GM12873 (cell line): ENCODE results near the gene PDYN.

Experiments
- TF ChIP-seq, protein P1 (sequence below): IDR thresholded peaks from 2 replicates; pipeline ENCODE4 v1.5.1; 2012; ENCODE audit warnings: low read depth, mild to moderate bottlenecking, moderate library complexity, low read length, control low read depth; ENCODE audit not compliant: insufficient read depth; ENCODE audit errors: missing control alignments

Gene PDYN

DNA sequence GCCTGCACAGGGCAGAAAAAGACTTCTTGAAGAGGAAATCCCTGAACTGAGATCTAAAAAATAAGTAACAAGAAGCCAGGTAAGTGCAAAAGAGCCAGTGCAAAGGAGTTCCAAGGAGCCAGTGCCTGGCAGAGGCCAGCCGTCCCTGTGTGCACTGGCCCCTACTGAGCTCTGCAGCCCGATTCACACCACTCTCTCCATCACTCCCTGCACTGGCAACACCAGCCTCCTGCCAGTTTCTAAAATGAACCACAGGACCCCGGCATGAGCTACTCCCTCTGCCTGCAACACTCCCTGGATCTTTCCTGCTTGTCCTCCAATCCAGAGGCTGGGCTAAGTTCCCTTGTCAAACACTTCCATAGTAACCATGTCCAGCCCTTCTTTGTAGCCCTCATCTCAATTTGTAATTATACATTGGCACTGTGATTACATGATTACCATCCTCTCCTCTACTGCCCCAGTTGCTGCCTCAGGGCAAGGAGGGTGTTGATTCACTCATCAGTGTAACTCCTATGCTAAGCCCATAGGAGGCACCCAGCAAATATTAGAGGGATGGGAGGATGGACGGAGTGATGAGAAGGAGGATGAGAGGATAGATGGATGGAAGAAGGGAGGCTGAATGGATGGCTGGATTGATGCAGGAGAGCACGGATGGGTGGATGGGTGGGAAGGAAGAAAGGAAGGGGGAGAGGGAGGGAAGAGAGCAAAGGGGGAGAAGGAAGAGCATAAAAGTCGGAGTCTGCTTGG, 49.3 kb downstream of the PDYN start:
- TF ChIP-seq, protein P1, sequence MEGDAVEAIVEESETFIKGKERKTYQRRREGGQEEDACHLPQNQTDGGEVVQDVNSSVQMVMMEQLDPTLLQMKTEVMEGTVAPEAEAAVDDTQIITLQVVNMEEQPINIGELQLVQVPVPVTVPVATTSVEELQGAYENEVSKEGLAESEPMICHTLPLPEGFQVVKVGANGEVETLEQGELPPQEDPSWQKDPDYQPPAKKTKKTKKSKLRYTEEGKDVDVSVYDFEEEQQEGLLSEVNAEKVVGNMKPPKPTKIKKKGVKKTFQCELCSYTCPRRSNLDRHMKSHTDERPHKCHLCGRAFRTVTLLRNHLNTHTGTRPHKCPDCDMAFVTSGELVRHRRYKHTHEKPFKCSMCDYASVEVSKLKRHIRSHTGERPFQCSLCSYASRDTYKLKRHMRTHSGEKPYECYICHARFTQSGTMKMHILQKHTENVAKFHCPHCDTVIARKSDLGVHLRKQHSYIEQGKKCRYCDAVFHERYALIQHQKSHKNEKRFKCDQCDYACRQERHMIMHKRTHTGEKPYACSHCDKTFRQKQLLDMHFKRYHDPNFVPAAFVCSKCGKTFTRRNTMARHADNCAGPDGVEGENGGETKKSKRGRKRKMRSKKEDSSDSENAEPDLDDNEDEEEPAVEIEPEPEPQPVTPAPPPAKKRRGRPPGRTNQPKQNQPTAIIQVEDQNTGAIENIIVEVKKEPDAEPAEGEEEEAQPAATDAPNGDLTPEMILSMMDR: no peak

DNA sequence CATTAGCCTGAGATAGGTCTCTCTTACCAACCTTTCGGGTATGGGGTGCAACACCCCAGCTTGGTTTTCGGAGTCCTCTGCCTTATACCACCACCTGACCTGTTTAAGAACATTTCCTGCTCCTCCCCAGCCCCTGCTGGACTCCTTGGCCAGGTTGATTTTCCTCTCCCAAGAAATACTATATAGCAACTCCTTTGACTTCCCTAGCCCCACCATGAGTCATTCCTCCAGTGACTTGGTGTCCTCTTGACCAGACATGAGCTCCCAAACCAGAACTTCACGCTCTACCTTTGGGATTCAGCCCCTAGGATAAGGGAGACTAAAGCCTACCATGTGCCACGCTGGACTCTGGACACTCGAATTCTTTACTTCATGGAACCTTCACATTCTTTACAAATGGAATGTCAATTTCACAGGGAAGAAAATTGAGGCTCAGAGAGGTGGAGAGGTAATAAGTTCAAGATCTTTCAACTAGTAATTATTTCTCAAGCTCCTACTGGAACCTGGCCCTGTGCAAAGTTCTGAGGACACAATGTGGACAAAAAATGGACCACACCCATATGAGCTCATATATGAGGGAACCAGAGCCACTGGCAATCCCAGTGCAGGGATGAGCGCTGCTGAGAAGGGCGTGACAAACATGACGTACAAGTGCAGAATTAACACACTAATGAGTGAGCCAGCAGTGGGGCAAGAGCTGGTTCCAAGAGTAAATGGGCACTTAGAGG, 50.4 kb downstream of the PDYN start:
- TF ChIP-seq, protein P1: no peak

DNA sequence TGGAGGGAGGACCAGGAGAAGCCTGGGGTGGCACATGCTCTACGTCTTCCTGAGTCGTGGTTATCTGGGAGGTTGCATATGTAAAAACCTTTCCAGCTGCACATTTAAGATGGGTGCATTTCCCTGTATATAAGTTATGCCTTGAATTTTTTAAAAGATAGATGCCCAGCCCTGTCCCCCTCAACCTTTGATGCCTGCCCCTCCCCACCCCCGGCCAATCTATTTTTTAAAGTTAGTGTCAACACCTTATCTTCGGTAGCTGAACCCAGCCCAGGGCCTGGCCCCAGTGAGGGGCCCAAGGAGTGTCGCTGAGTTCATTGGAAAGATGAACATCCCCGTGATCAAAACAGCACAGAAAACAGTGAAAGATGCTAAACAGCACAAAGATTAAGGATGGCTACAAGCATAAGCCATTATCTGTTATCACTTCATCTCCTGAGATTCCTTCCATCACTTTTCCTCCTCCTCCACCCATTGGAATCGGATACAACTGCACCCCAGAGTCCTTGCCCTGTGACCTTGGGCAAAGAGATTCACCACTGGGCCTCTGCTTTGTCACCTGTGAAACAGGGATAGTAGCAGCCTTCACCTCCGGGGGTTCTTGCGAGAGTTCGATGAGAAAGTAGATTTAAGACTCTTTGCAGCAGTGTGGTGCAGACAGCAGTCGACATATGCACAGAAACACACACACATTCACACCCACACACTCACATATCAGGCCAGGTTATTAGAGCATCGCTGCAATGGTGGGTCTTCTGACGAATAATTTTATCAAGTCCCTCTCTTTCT, 51.2 kb downstream of the PDYN start:
- TF ChIP-seq, protein P1: no peak

DNA sequence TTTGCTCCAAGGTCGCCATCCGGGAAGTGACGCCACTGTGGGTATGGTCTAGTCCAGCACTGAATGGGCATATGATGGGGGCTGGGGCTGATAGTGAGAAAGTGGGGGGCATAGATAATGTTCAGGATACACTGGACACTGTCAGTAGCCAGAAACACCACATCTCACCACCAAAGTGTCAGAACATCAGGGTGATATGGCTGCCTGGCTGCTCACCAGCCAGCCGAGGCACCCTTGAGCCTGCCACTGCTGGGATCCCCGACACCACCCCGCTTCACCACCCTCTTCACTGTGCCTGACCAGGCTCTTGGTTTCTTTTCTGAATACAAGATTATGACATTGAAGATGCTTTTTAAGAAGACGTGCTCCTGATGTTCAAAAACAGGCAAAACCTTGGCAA, 51.8 kb downstream of the PDYN start:
- TF ChIP-seq, protein P1: no peak

DNA sequence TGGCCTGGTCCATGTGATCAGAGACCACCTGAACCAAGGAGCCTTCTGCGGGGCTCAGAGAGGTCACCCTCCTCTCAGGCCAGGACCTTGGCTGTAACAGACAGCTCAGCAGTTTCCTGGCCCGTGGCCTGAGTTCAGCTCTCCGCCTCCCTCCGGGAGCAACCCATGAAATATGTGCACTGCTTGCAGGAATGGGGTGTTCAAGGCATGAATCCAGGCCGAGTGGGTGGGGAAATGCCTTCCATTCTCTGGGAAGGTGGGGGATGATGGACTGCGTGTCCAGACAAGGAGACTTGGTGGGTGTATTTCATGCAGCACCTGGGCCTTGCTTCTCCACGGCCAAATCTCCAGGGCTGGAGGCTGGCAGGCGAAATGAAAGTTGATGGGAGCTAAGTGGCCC, 52.6 kb downstream of the PDYN start:
- TF ChIP-seq, protein P1: no peak

DNA sequence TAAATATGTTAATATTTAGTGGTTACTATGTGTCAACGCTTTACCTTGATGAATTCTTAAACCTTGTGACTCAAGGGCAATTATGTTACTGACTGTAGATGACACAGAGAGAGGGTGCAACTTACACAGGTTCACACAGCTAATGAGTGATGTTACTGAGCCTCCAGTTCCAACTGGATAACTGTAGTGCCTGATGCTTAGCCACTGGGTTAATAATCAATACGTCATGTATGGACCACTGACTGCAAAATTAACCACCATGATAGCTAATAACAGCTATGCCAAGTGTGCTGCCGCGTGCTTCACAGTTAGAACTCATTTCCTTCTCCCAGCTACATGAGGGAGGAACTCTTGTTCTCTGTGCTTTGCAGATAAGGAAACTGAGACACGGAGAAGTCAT, 53.3 kb downstream of the PDYN start:
- TF ChIP-seq, protein P1: no peak

DNA sequence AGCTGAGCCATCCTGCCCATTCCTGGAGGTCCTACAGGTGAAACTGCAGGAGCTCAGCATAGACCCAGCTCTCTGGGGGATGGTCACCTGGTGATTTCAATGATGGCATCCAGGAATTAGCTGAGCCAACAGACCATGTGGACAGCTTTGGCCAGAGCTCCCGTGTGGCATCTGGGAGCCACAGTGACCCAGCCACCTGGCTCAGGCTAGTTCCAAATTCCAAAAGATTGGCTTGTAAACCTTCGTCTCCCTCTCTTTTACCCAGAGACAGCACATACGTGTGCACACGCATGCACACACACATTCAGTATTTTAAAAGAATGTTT, 54.6 kb downstream of the PDYN start:
- TF ChIP-seq, protein P1: no peak
